K562 (cell line): ENCODE results near the gene WWP2. TPM values are rescaled to one million over a fixed set of nuclear protein-coding genes. Genes with fewer than 3 reads are reported as not detected.

Source experiments
- ATAC-seq: fragments of 200-7000 bp; cut with Tn5 transposase; 3 replicates; pipeline ENCODE4 v1.9.1; 2020; ENCODE audit warnings: moderate library complexity
- BruUV-seq: library from RNA; stranded (reverse); fragments of 400-500 nt; replicated peaks from 2 replicates; lab custom pipeline; 2021; lab: Mats Ljungman, UMichigan
- CTCF ChIA-PET: fragments of 300-600 bp; formaldehyde crosslinking; extraction: SDS; loops from one replicate; lab custom pipeline; 2021; ENCODE audit warnings: low intra/inter-chr PET ratio; lab: Yijun Ruan, JAX
- POLR2A ChIA-PET: fragments of 300-600, 350-650 bp; sonication (Branson Sonifier 250); formaldehyde crosslinking; extraction: SDS; loops from one replicate; lab custom pipeline; 2021; ENCODE audit warnings: antibody characterized with exemption, inconsistent platforms; lab: Yijun Ruan, JAX
- DNase-seq, 4 experiments: peaks; one replicate each; pipeline versions ENCODE4 v3.0.0 to v3.0.0-alpha.2; 2011 to 2018; ENCODE audit warnings: low spot score in 3 of 4, mixed read lengths in 3 of 4; ENCODE audit errors: extremely low read depth in 1 of 4
- FAIRE-seq: peaks from 2 replicates; lab custom pipeline; 2011; peaks lifted over from hg19 to GRCh38; lab: Jason Lieb, UNC
- H2AFZ ChIP-seq: 2 replicates; pipeline ENCODE4 v1.6.0; 2011; ENCODE audit warnings: low read depth, low read length, control low read depth, inconsistent platforms
- H3K27ac ChIP-seq: fragments of 200-600 bp; 3 replicates; pipeline ENCODE4 v1.8.0; 2011; ENCODE audit warnings: low read depth, mild to moderate bottlenecking, control low read depth, inconsistent platforms, low read length, moderate library complexity, mixed read lengths; ENCODE audit errors: extremely low read depth
- H3K27me3 ChIP-seq, 2 experiments: fragments of 300-600 bp in 1 of 2; 2 replicates in 1 of 2; 3 replicates in 1 of 2; pipeline versions ENCODE4 v1.6.0 to v1.8.0; 2011; ENCODE audit warnings: inconsistent platforms in 2 of 2, low read length in 2 of 2, mild to moderate bottlenecking in 1 of 2, mixed read lengths in 1 of 2, moderate library complexity in 1 of 2; ENCODE audit not compliant: control insufficient read depth in 2 of 2, insufficient read depth in 2 of 2
- H3K36me3 ChIP-seq: fragments of 300-600 bp; 3 replicates; pipeline ENCODE4 v1.8.0; 2011; ENCODE audit warnings: mild to moderate bottlenecking, low read length, inconsistent platforms; ENCODE audit not compliant: control insufficient read depth, insufficient read depth
- H3K4me1 ChIP-seq, 2 experiments: fragments of 200-600 bp in 1 of 2; replicated peaks in 1 of 2; 2 replicates in 1 of 2; 3 replicates in 1 of 2; pipeline versions ENCODE4 v1.5.1 to v1.8.0; 2011; ENCODE audit warnings: inconsistent platforms in 2 of 2, low read length in 2 of 2, mild to moderate bottlenecking in 1 of 2, mixed read lengths in 1 of 2, moderate library complexity in 1 of 2; ENCODE audit not compliant: control insufficient read depth in 2 of 2, insufficient read depth in 2 of 2
- H3K4me2 ChIP-seq: 2 replicates; pipeline ENCODE4 v1.6.1; 2011; ENCODE audit warnings: low read length, control low read depth, inconsistent platforms, mixed read lengths; ENCODE audit not compliant: insufficient read depth
- H3K4me3 ChIP-seq: fragments of 200-600 bp; sonication (generic), shearing (Covaris generic); 2 replicates; pipeline ENCODE4 v1.5.1; 2016; ENCODE audit warnings: control low read depth, inconsistent platforms
- H3K79me2 ChIP-seq: fragments of 200-600 bp; 3 replicates; pipeline ENCODE4 v1.8.0; 2011; ENCODE audit warnings: low read length, inconsistent platforms; ENCODE audit not compliant: control insufficient read depth, insufficient read depth
- H3K9ac ChIP-seq, 2 experiments: 2 replicates each; pipeline versions ENCODE4 v1.6.0 to v1.6.1; 2011; ENCODE audit warnings: low read depth in 2 of 2, low read length in 2 of 2, control low read depth in 1 of 2, inconsistent platforms in 1 of 2, mild to moderate bottlenecking in 1 of 2, mixed read lengths in 1 of 2; ENCODE audit not compliant: insufficient read depth in 1 of 2
- H3K9me1 ChIP-seq: one replicate; pipeline ENCODE4 v1.6.0; 2011; ENCODE audit warnings: inconsistent platforms, mild to moderate bottlenecking, low read length, moderate library complexity; ENCODE audit not compliant: control insufficient read depth, insufficient read depth
- H3K9me3 ChIP-seq: replicated peaks from 2 replicates; pipeline ENCODE4 v1.5.1; 2011; ENCODE audit warnings: low read depth, low read length, inconsistent platforms; ENCODE audit not compliant: control insufficient read depth, insufficient read depth
- H4K20me1 ChIP-seq: replicated peaks from 2 replicates; pipeline ENCODE4 v1.6.1; 2011; ENCODE audit warnings: low read length, inconsistent platforms, mixed read lengths; ENCODE audit not compliant: control insufficient read depth, insufficient read depth
- BMI1 ChIP-seq: fragments of 150-350 bp; IDR thresholded peaks from 2 replicates; pipeline ENCODE4 v1.6.1; 2014; ENCODE audit warnings: low read length
- CEBPG ChIP-seq, 3 experiments: fragments of 200-800 bp in 1 of 3; sonication (Bioruptor generic) in 1 of 3; sonication (generic) in 1 of 3; formaldehyde crosslinking in 1 of 3; IDR thresholded peaks in 2 of 3; conservative IDR thresholded peaks in 1 of 3; 2 replicates each; pipeline versions ENCODE4 v1.6.1 to v1.8.0; 2016 to 2022; ENCODE audit warnings: missing compliant biosample characterization in 2 of 3, missing genetic modification characterization in 2 of 3, mild to moderate bottlenecking in 1 of 3, missing genetic modification reagents in 1 of 3
- CTBP1 ChIP-seq: fragments of 450-650 bp; IDR thresholded peaks from 2 replicates; pipeline ENCODE4 v1.6.1; 2016; ENCODE audit warnings: borderline replicate concordance
- EWSR1 ChIP-seq: fragments of 450-650 bp; IDR thresholded peaks from 2 replicates; pipeline ENCODE4 v1.6.1; 2018; ENCODE audit warnings: borderline replicate concordance, mild to moderate bottlenecking, low read depth, moderate library complexity; ENCODE audit not compliant: partially characterized antibody
- GABPA ChIP-seq: fragments of 200-800 bp; sonication (Bioruptor generic); conservative IDR thresholded peaks from 2 replicates; pipeline ENCODE4 v1.6.1; 2016; ENCODE audit warnings: low read depth, missing genetic modification characterization, missing compliant biosample characterization
- SREBF2 ChIP-seq: sonication (generic); formaldehyde crosslinking; IDR thresholded peaks from 2 replicates; pipeline ENCODE4 v1.4.0; 2020; ENCODE audit warnings: mild to moderate bottlenecking, missing genetic modification reagents
- STAT5A ChIP-seq: IDR thresholded peaks from 2 replicates; pipeline ENCODE4 v1.6.1; 2012; ENCODE audit warnings: low read length, inconsistent platforms, borderline replicate concordance
- XRCC3 ChIP-seq: fragments of 450-650 bp; IDR thresholded peaks from 2 replicates; pipeline ENCODE4 v1.6.1; 2017; ENCODE audit warnings: mild to moderate bottlenecking, moderate library complexity
- ZBTB33 ChIP-seq: sonication (generic); formaldehyde crosslinking; IDR thresholded peaks from 2 replicates; pipeline ENCODE4 v1.8.1; 2023; ENCODE audit warnings: mild to moderate bottlenecking, missing genetic modification reagents
- ZNF24 ChIP-seq: fragments of 450-650 bp; IDR thresholded peaks from 2 replicates; pipeline ENCODE4 v1.6.1; 2016
- ZNF3 ChIP-seq: fragments of 250-450 bp; sonication (Bioruptor Pico); IDR thresholded peaks from 2 replicates; pipeline ENCODE4 v1.5.0; 2021; ENCODE audit warnings: mild to moderate bottlenecking, moderate library complexity
- WGBS: fragments of 100-300 bp; shearing (Covaris generic); methylation state at CpG from one replicate; pipeline ENCODE4 v1.1.6; 2016; ENCODE audit warnings: low coverage, mixed read lengths; ENCODE audit not compliant: insufficient coverage; ENCODE audit errors: missing lambda C conversion rate; 5-methylcytosine and 5-hydroxymethylcytosine counted together
- in situ Hi-C: fragments of 300-500 bp; cut with MboI; formaldehyde crosslinking; loops from 4 replicates; pipeline ENCODE4 v1.15.0; 2018; ENCODE audit warnings: inconsistent platforms, mixed read lengths
- intact Hi-C: fragments of 100-400 bp; cut with micrococcal nuclease; formaldehyde crosslinking; loops from 2 replicates; pipeline ENCODE4 v1.14.2; 2022
- polyA plus RNA-seq, 8 experiments: library from polyadenylated mRNA; depleted of rRNA in 4 of 8; stranded (reverse) in 5 of 8; unstranded in 3 of 8; fragments of >200 nt; fragmentation: Nextera tagmentation in 2 of 8; fragmentation: Illumina TruSeq in 1 of 8; extraction: Ambion mirVana in 2 of 8; extraction: Trizol in 1 of 8; gene quantifications; 2 replicates each; pipeline versions ENCODE4 v1.2.1 to v1.2.3, GENCODE V29; 2011 to 2014; ENCODE audit warnings: inconsistent platforms in 1 of 8, missing spikeins in 1 of 8
- total RNA-seq, 7 experiments: library from RNA; depleted of rRNA in 6 of 7; stranded (reverse); fragments of >200 nt in 6 of 7; fragmentation: Illumina TruSeq in 2 of 7; extraction: Trizol in 2 of 7; gene quantifications; 2 replicates each; pipeline versions ENCODE4 v1.2.1 to v1.2.3, GENCODE V29; 2011 to 2021; ENCODE audit warnings: low replicate concordance in 1 of 7

WWP2 gene
- total and polyA plus RNA-seq, 9 of the 15 experiments (the other 6 are each of a cell fraction or from before 2014, with no cell fraction given): 1.9 to 34.4 (median 14.6) TPM

GRCh38 chr16:69756705-69757104 lies 5.4 kb upstream of the WWP2 start:
- ChIA-PET POLR2A (interaction anchor here (0.6 kb wide), 1 partner anchor 9 kb away, joined by 4 read pairs; no protein-coding TSS in a partner anchor), CTCF (no interaction called here)
- Histone ChIP-seq H4K20me1 (no peaks in the 10 kb centered on the region), H3K36me3 (peaks cover 17% of the 10 kb centered on the region; the same call in 2 of the 3 replicates), H3K27ac (no peak overlapping the region), H3K27me3 (no peaks in the 10 kb centered on the region), H3K9ac (no peak overlapping the region; a peak in 1 of 4 replicates), H3K9me1 (no peaks in the 10 kb centered on the region), H3K4me3 (no peak overlapping the region), H3K4me2 (no peak overlapping the region; the same call in 1 of the 2 replicates), H3K9me3 (no peaks in the 10 kb centered on the region; the same call in 1 of the 2 replicates), H2AFZ (peak overlapping the region; percentile 61), H3K4me1 (peaks cover 5 to 18% of the 10 kb centered on the region in 2 experiments; a peak in 4 of 5 replicates), H3K79me2 (peaks cover 33% of the 10 kb centered on the region)
- no TSS peak for BruUV-seq
- 64% methylated on average over 10 of the region's 10 CpGs for WGBS
- ATAC-seq (no peak), FAIRE-seq (no peak), DNase-seq (no peak)
- TF ChIP-seq CTBP1 (peak; percentile 65; the same call in 1 of the 2 replicates), CEBPG (CRISPR knock-in tag; IDR thresholded peaks at IDR 0.05) (no peak), CEBPG (tag; conservative IDR thresholded peaks at IDR 0.05 in 1 of 2, IDR thresholded peaks at IDR 0.05 in 1 of 2) (no peak), SREBF2 (CRISPR knock-in tag) (no peak), BMI1 (no peak), ZNF24 (peak; percentile 89), GABPA (tag) (no peak), EWSR1 (no peak), XRCC3 (no peak), STAT5A (no peak), ZNF3 (CRISPR knock-in tag) (no peak), ZBTB33 (CRISPR knock-in tag) (peak; percentile 79)
- intact Hi-C loops: no loop called here
- in situ Hi-C loops: no loop called here
